Esophagus squamous epithelium (tissue), 5 donors: ENCODE data around the gene CUBN. TPM values are rescaled to one million over a fixed set of nuclear protein-coding genes. Genes with fewer than 3 reads are reported as not detected.

ENCODE experiments used
- DNase-seq: peaks from one replicate; lab custom pipeline; 2025; lab: John Stamatoyannopoulos, UW
- H3K27ac ChIP-seq, 4 donors: fragments of 200-600 bp; sonication (generic); one replicate each; pipeline ENCODE4 v1.5.1; 2016 to 2019; ENCODE audit warnings: mild to moderate bottlenecking in 1 of 4
- H3K27me3 ChIP-seq, 4 donors: fragments of 200-600 bp; sonication (generic); 1 replicate in 3 of 4; 2 replicates in 1 of 4; pipeline versions ENCODE4 v1.5.1 to v1.6.0; 2017 to 2021; ENCODE audit warnings: antibody characterized with exemption in 1 of 4
- H3K36me3 ChIP-seq, 3 donors: fragments of 200-600 bp; sonication (generic); one replicate each; pipeline ENCODE4 v1.5.1; 2016 to 2019
- H3K4me1 ChIP-seq, 3 donors: fragments of 200-600 bp; sonication (generic); one replicate each; pipeline ENCODE4 v1.5.1; 2017 to 2019
- H3K4me3 ChIP-seq, 4 donors: fragments of 200-600 bp; sonication (generic); 1 replicate in 3 of 4; 2 replicates in 1 of 4; pipeline ENCODE4 v1.5.1; 2016 to 2019; ENCODE audit warnings: mild to moderate bottlenecking in 2 of 4, moderate library complexity in 1 of 4
- H3K9me3 ChIP-seq, 3 donors: fragments of 200-600 bp; sonication (generic); one replicate each; pipeline ENCODE4 v1.5.1; 2016 to 2019
- POLR2A ChIP-seq, 4 donors: fragments of 450-650 bp; IDR thresholded peaks; one replicate each; pipeline ENCODE4 v1.6.1; 2017; ENCODE audit warnings: antibody characterized with exemption in 4 of 4, mild to moderate bottlenecking in 4 of 4, moderate library complexity in 3 of 4
- WGBS, 2 donors: methylation state at CpG; one replicate each; pipeline ENCODE4 v1.1.5; 2018; 5-methylcytosine and 5-hydroxymethylcytosine counted together
- intact Hi-C: fragments of 100-400 bp; cut with DNase I; formaldehyde crosslinking; loops from one replicate; pipeline ENCODE4 v1.15.0; 2022
- total RNA-seq, 4 donors: library from RNA; depleted of rRNA; stranded (reverse); fragments of >200 nt; gene quantifications; one replicate each; pipeline ENCODE4 v1.1.0, GENCODE V29; 2016
- TF ChIP-seq, protein P1 (sequence below), 6 experiments: fragments of 450-650 bp in 4 of 6; fragments of 200-600 bp in 2 of 6; sonication (generic) in 2 of 6; IDR thresholded peaks; one replicate each; pipeline ENCODE4 v1.5.1; 2016 to 2019; ENCODE audit warnings: antibody characterized with exemption in 6 of 6, mild to moderate bottlenecking in 4 of 6, moderate library complexity in 4 of 6
- donor health status: DM: yes; HTN: yes; CAD: no.

CUBN gene
- total RNA-seq, 4 donors from 2014 or later = 0.15 to 0.83 (median 0.51) TPM

GRCh38 chr10:16867556-16867955 lies 262.1 kb downstream of the CUBN start:
- Histone ChIP-seq H3K27ac (no peak overlapping the region), H3K36me3 (no peaks in the 10 kb centered on the region), H3K9me3 (no peaks in the 10 kb centered on the region), H3K4me3 (no peak overlapping the region), H3K27me3 (no peaks in the 10 kb centered on the region), H3K4me1 (no peaks in the 10 kb centered on the region)
- intact Hi-C loops = no loop called here
- no peak for DNase-seq
- 25 to 34% methylated on average over 2 of the region's 2 CpGs for WGBS, 2 donors
- no peak for TF ChIP-seq POLR2A (IDR thresholded peaks at IDR 0.05)
- TF ChIP-seq, protein P1, sequence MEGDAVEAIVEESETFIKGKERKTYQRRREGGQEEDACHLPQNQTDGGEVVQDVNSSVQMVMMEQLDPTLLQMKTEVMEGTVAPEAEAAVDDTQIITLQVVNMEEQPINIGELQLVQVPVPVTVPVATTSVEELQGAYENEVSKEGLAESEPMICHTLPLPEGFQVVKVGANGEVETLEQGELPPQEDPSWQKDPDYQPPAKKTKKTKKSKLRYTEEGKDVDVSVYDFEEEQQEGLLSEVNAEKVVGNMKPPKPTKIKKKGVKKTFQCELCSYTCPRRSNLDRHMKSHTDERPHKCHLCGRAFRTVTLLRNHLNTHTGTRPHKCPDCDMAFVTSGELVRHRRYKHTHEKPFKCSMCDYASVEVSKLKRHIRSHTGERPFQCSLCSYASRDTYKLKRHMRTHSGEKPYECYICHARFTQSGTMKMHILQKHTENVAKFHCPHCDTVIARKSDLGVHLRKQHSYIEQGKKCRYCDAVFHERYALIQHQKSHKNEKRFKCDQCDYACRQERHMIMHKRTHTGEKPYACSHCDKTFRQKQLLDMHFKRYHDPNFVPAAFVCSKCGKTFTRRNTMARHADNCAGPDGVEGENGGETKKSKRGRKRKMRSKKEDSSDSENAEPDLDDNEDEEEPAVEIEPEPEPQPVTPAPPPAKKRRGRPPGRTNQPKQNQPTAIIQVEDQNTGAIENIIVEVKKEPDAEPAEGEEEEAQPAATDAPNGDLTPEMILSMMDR (IDR thresholded peaks at IDR 0.05) = no peak

- Histone ChIP-seq H3K27ac (no peak overlapping the region), H3K9me3 (no peaks in the 10 kb centered on the region), H3K4me1 (no peaks in the 10 kb centered on the region), H3K4me3 (no peak overlapping the region), H3K27me3 (no peaks in the 10 kb centered on the region), H3K36me3 (no peaks in the 10 kb centered on the region)
- 83 to 90% methylated on average over 7 of the region's 7 CpGs for WGBS, 2 donors
- DNase-seq = no peak
- intact Hi-C loops = no loop called here
- TF ChIP-seq, protein P1 (IDR thresholded peaks at IDR 0.05) = no peak
- no peak for TF ChIP-seq POLR2A (IDR thresholded peaks at IDR 0.05)
Measured at GRCh38 chr10:16866541-16867275, 262.9 kb downstream of the CUBN start.

DNA sequence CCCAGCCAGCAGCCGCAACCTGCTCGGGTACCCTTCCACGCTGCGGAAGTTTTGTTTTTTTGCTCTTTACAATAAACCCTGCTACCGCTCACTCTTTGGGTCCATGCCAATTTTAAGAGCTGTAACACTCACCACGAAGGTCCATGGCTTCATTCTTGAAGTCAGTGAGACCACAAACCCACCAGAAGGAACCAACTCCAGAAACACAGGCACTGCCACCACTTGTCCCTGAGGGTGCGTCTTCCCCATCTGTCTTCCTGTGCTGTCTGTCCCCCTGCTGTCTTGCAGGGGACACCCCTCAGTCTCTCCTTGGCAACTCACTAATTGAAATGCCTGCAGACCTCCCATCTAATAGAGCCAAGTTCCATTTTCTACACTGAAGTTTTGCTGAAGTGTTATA lies 263.8 kb downstream of the CUBN start:
- Histone ChIP-seq H3K9me3 (no peaks in the 10 kb centered on the region), H3K36me3 (no peaks in the 10 kb centered on the region), H3K27me3 (no peaks in the 10 kb centered on the region), H3K4me3 (no peak overlapping the region), H3K4me1 (no peaks in the 10 kb centered on the region), H3K27ac (no peak overlapping the region)
- WGBS, 2 donors = 68 to 76% methylated on average over 7 of the region's 7 CpGs
- TF ChIP-seq, protein P1 (IDR thresholded peaks at IDR 0.05) = no peak
- no peak for TF ChIP-seq POLR2A (IDR thresholded peaks at IDR 0.05)
- intact Hi-C loops = no loop called here
- no peak for DNase-seq

DNA sequence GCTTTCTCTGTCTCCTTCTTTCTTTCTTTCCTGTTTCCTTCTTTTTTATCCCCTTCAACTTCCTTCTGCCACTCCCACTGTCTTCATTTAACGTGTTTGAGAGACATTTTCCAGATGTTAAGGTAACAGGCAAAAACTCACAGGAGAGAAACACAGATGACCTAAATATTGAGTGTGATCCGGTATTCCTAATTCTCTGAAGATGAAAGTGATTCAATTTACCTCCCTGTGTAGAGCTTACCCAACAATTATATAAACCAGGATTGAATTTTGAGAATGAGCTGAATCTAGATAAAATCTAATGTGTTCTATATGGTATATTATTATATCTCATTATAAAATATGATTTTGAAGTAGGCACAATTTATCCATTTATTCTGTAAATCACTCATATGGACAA lies 265.8 kb downstream of the CUBN start:
- intact Hi-C loops = no loop called here
- WGBS, 2 donors = 49 to 81% methylated on average over 2 of the region's 2 CpGs
- Histone ChIP-seq H3K27me3 (no peaks in the 10 kb centered on the region), H3K9me3 (no peaks in the 10 kb centered on the region), H3K36me3 (no peaks in the 10 kb centered on the region), H3K27ac (no peak overlapping the region), H3K4me1 (no peaks in the 10 kb centered on the region), H3K4me3 (no peak overlapping the region)
- DNase-seq = no peak
- TF ChIP-seq, protein P1 (IDR thresholded peaks at IDR 0.05) = no peak
- TF ChIP-seq POLR2A (IDR thresholded peaks at IDR 0.05) = no peak

GRCh38 chr10:16857419-16857818 lies 272.2 kb downstream of the CUBN start:
- no peak for DNase-seq
- no peaks in the 10 kb centered on the region for H3K27me3 ChIP-seq
- TF ChIP-seq POLR2A (IDR thresholded peaks at IDR 0.05) = no peak
- TF ChIP-seq, protein P1 (IDR thresholded peaks at IDR 0.05) = no peak
- H3K9me3 ChIP-seq = no peaks in the 10 kb centered on the region
- H3K36me3 ChIP-seq = no peaks in the 10 kb centered on the region
- H3K4me1 ChIP-seq = no peaks in the 10 kb centered on the region
- H3K4me3 ChIP-seq = no peak overlapping the region
- 82 to 90% methylated on average over 4 of the region's 4 CpGs for WGBS, 2 donors
- H3K27ac ChIP-seq = no peak overlapping the region
- intact Hi-C loops = no loop called here
